Duodenal mucosa (tissue), 2 donors: ENCODE data around the gene ZNF229.
"Not testable (repeated sequence)": the region's sequence is repeated elsewhere in the genome, so short reads cannot be mapped to it uniquely, and the experiment has no call there.

Source experiments
- H3K27ac ChIP-seq: one replicate; pipeline ENCODE4 v1.7.0; 2013; ENCODE audit warnings: low read depth, low read length
- H3K27me3 ChIP-seq, 2 donors: one replicate each; pipeline ENCODE4 v1.7.0; 2013; ENCODE audit warnings: low read length in 2 of 2, control low read depth in 1 of 2; ENCODE audit not compliant: insufficient read depth in 2 of 2, control insufficient read depth in 1 of 2
- H3K36me3 ChIP-seq, 2 donors: one replicate each; pipeline ENCODE4 v1.7.0; 2013; ENCODE audit warnings: low read length in 2 of 2, control low read depth in 1 of 2; ENCODE audit not compliant: insufficient read depth in 2 of 2, control insufficient read depth in 1 of 2
- H3K4me1 ChIP-seq, 2 donors: one replicate each; pipeline ENCODE4 v1.7.0; 2013; ENCODE audit warnings: low read length in 2 of 2, control low read depth in 1 of 2; ENCODE audit not compliant: insufficient read depth in 2 of 2, control insufficient read depth in 1 of 2
- H3K4me3 ChIP-seq, 2 donors: one replicate each; pipeline ENCODE4 v1.7.0; 2013; ENCODE audit warnings: low read length in 2 of 2, low read depth in 1 of 2
- H3K9ac ChIP-seq, 2 donors: one replicate each; pipeline ENCODE4 v1.7.0; 2013; ENCODE audit warnings: low read length in 2 of 2, low read depth in 1 of 2
- H3K9me3 ChIP-seq, 2 donors: one replicate each; pipeline ENCODE4 v1.7.0; 2013; ENCODE audit warnings: low read length in 2 of 2, control low read depth in 1 of 2; ENCODE audit not compliant: control insufficient read depth in 1 of 2

ZNF229 gene

GRCh38 chr19:44447916-44448674, at the start of gene ZNF229:
TSS of gene ZNF229 (minus strand) at chr19:44448472. CDS start at chr19:44442847, 5,625 bp downstream.
- Histone ChIP-seq H3K27me3 (no peaks in the 10 kb centered on the region), H3K9me3 (peaks cover 47 to 51% of the 10 kb centered on the region in 2 donors), H3K4me3 (peak within 1 kb of the TSS; percentile 81 to 86), H3K9ac (peak within 1 kb of the TSS in 1 of 2 donors; percentile 15), H3K4me1 (no peaks in the 10 kb centered on the region), H3K27ac (no peak within 1 kb of the TSS), H3K36me3 (peaks cover 0 to 2% of the 10 kb centered on the region in 2 donors)

- peaks cover 10 to 12% of the 10 kb centered on the region in 2 donors for H3K4me1 ChIP-seq
- H3K27me3 ChIP-seq = no peaks in the 10 kb centered on the region
- no peak overlapping the region for H3K9ac ChIP-seq
- H3K4me3 ChIP-seq = no peak overlapping the region
- H3K36me3 ChIP-seq = peaks cover 54 to 61% of the 10 kb centered on the region in 2 donors
- H3K9me3 ChIP-seq = peaks cover 63 to 69% of the 10 kb centered on the region in 2 donors
- H3K27ac ChIP-seq = no peak overlapping the region
These were observed 48.4 kb upstream of the ZNF229 start for GRCh38 chr19:44496711-44497110.

GRCh38 chr19:44476559-44477408, 28.5 kb upstream of the ZNF229 start:
- H3K36me3 ChIP-seq = peaks cover 51 to 61% of the 10 kb centered on the region in 2 donors
- H3K9ac ChIP-seq = no peak overlapping the region
- no peaks in the 10 kb centered on the region for H3K27me3 ChIP-seq
- no peaks in the 10 kb centered on the region for H3K4me1 ChIP-seq
- no peak overlapping the region for H3K27ac ChIP-seq
- H3K4me3 ChIP-seq = peak overlapping the region; percentile 16 to 45
- H3K9me3 ChIP-seq = peaks cover 94 to 100% of the 10 kb centered on the region in 2 donors

- H3K9ac ChIP-seq, H3K4me3 ChIP-seq, H3K36me3 ChIP-seq, H3K4me1 ChIP-seq, H3K27ac ChIP-seq, H3K27me3 ChIP-seq: not testable (repeated sequence)
- peaks cover 70 to 80% of the 10 kb centered on the region in 2 donors for H3K9me3 ChIP-seq
These were observed 20.5 kb upstream of the ZNF229 start for GRCh38 chr19:44468730-44469129.

GRCh38 chr19:44462600-44463286, 14.5 kb upstream of the ZNF229 start:
- H3K9ac ChIP-seq, H3K36me3 ChIP-seq, H3K27me3 ChIP-seq, H3K27ac ChIP-seq, H3K4me1 ChIP-seq, H3K4me3 ChIP-seq: not testable (repeated sequence)
- H3K9me3 ChIP-seq = peaks cover 35 to 41% of the 10 kb centered on the region in 2 donors

GRCh38 chr19:44456016-44456415, 7.7 kb upstream of the ZNF229 start:
- H3K9ac ChIP-seq, H3K4me1 ChIP-seq, H3K27me3 ChIP-seq, H3K27ac ChIP-seq, H3K4me3 ChIP-seq, H3K36me3 ChIP-seq: not testable (repeated sequence)
- peaks cover 21 to 33% of the 10 kb centered on the region in 2 donors for H3K9me3 ChIP-seq

GRCh38 chr19:44455100-44455499, 6.8 kb upstream of the ZNF229 start:
- Histone ChIP-seq H3K4me1 (no peaks in the 10 kb centered on the region), H3K27me3 (no peaks in the 10 kb centered on the region), H3K27ac (no peak overlapping the region), H3K4me3 (no peak overlapping the region), H3K9me3 (peaks cover 21 to 31% of the 10 kb centered on the region in 2 donors), H3K9ac (no peak overlapping the region), H3K36me3 (no peaks in the 10 kb centered on the region)

- Histone ChIP-seq H3K27me3 (no peaks in the 10 kb centered on the region), H3K4me3 (no peak overlapping the region), H3K36me3 (no peaks in the 10 kb centered on the region), H3K27ac (no peak overlapping the region), H3K9ac (no peak overlapping the region), H3K4me1 (no peaks in the 10 kb centered on the region), H3K9me3 (peaks cover 31 to 41% of the 10 kb centered on the region in 2 donors)
These were observed 4.1 kb upstream of the ZNF229 start for GRCh38 chr19:44452367-44452766.

- H3K9ac ChIP-seq = no peak overlapping the region
- H3K36me3 ChIP-seq = no peaks in the 10 kb centered on the region
- H3K9me3 ChIP-seq = peaks cover 27 to 36% of the 10 kb centered on the region in 2 donors
These were observed 3.4 kb upstream of the ZNF229 start for GRCh38 chr19:44451687-44452086.

GRCh38 chr19:44438441-44438840, 9.8 kb downstream of the ZNF229 start:
- peaks cover 2 to 7% of the 10 kb centered on the region in 2 donors for H3K36me3 ChIP-seq
- no peak overlapping the region for H3K4me3 ChIP-seq
- peaks cover 40 to 49% of the 10 kb centered on the region in 2 donors for H3K9me3 ChIP-seq
- H3K27ac ChIP-seq = no peak overlapping the region
- H3K4me1 ChIP-seq = no peaks in the 10 kb centered on the region
- H3K27me3 ChIP-seq = no peaks in the 10 kb centered on the region
- no peak overlapping the region for H3K9ac ChIP-seq

More at GRCh38 chr19:44451687-44452086, 3.4 kb upstream of the ZNF229 start:
- Histone ChIP-seq H3K4me1 (no peaks in the 10 kb centered on the region), H3K27me3 (no peaks in the 10 kb centered on the region), H3K4me3 (no peak overlapping the region), H3K27ac (no peak overlapping the region)
